ENCODE measurements around the gene WT1.

DNA sequence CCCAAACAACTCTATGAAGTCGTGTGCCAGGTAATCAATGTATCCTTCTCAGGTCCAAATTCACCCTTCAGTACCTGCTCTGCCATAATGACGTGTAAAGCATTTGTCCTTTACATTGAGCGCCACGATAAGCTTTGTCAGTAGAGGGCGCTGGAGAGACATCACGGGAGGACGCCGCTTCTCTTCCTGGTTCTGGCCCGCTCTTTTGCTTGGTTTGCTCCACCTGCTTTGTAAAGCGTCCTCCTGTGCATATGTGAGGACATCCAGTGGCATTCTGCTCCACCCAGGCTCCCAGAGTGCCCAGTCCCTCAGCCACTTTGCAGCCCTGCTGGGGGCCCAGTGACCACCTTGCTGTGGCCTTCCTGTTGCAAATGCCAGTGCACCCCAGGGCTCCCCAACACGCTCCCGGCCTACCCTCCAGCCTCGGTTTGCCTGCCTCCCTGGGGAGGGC is 61.1 kb downstream of the WT1 start:
- TF ChIP-seq, protein P1, sequence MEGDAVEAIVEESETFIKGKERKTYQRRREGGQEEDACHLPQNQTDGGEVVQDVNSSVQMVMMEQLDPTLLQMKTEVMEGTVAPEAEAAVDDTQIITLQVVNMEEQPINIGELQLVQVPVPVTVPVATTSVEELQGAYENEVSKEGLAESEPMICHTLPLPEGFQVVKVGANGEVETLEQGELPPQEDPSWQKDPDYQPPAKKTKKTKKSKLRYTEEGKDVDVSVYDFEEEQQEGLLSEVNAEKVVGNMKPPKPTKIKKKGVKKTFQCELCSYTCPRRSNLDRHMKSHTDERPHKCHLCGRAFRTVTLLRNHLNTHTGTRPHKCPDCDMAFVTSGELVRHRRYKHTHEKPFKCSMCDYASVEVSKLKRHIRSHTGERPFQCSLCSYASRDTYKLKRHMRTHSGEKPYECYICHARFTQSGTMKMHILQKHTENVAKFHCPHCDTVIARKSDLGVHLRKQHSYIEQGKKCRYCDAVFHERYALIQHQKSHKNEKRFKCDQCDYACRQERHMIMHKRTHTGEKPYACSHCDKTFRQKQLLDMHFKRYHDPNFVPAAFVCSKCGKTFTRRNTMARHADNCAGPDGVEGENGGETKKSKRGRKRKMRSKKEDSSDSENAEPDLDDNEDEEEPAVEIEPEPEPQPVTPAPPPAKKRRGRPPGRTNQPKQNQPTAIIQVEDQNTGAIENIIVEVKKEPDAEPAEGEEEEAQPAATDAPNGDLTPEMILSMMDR (IDR thresholded peaks at IDR 0.05 in 2 of 3, conservative IDR thresholded peaks at IDR 0.05 in 1 of 3; ENCODE audit: control insufficient read depth in 2 of 3, extremely low read depth in 1 of 3, insufficient read depth in 1 of 3, low read depth in 3 of 3, low read length in 3 of 3) = peak; percentile 57 to 72 (median 65)
- TF ChIP-seq RCOR1 (conservative IDR thresholded peaks at IDR 0.05; ENCODE audit: low read depth, low read length) (no peak), SUZ12 (IDR thresholded peaks at IDR 0.05; ENCODE audit: unreplicated experiment) (no peak)
- TF ChIP-seq, protein P2, sequence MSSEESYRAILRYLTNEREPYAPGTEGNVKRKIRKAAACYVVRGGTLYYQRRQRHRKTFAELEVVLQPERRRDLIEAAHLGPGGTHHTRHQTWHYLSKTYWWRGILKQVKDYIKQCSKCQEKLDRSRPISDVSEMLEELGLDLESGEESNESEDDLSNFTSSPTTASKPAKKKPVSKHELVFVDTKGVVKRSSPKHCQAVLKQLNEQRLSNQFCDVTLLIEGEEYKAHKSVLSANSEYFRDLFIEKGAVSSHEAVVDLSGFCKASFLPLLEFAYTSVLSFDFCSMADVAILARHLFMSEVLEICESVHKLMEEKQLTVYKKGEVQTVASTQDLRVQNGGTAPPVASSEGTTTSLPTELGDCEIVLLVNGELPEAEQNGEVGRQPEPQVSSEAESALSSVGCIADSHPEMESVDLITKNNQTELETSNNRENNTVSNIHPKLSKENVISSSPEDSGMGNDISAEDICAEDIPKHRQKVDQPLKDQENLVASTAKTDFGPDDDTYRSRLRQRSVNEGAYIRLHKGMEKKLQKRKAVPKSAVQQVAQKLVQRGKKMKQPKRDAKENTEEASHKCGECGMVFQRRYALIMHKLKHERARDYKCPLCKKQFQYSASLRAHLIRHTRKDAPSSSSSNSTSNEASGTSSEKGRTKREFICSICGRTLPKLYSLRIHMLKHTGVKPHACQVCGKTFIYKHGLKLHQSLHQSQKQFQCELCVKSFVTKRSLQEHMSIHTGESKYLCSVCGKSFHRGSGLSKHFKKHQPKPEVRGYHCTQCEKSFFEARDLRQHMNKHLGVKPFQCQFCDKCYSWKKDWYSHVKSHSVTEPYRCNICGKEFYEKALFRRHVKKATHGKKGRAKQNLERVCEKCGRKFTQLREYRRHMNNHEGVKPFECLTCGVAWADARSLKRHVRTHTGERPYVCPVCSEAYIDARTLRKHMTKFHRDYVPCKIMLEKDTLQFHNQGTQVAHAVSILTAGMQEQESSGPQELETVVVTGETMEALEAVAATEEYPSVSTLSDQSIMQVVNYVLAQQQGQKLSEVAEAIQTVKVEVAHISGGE (CRISPR knock-in tag; IDR thresholded peaks at IDR 0.05) = no peak

Data from GM12878 (cell line).